Adipose tissue (tissue), 3 donors: Measurements from ENCODE around the gene GPR25. TPM values are rescaled to one million over a fixed set of nuclear protein-coding genes. Genes with fewer than 3 reads are reported as not detected.

Source experiments
- polyA plus RNA-seq, 3 donors: library from polyadenylated mRNA; stranded (reverse); fragments of 200-250 nt; gene quantifications; one replicate each; pipeline ENCODE4 v1.2.3, GENCODE V29; 2013
- donor health status: healthy with polysubstance abuse.
- donor health status: Bipolar disorder and iron deficiency.
- donor health status: healthy.

Gene GPR25
- polyA plus RNA-seq, 3 donors: 0.14 to 0.27 TPM; not detected in 1

Other genes with a start within 250 kb of the GPR25 start
- 10 to 100 TPM; 10.1 to 27.1 (median 10.8) TPM for gene DDX59, start 203.1 kb upstream of the GPR25 start, polyA plus RNA-seq
- gene CAMSAP2, start 134.1 kb upstream of the GPR25 start, polyA plus RNA-seq: 10 to 100 TPM in 2 of 3 donors, 1 to 10 TPM in 1; 2.3 to 12.6 (median 11.7) TPM
- 10 to 100 TPM in 1 of 3 donors, 1 to 10 TPM in 1, under 1 TPM in 1; 0.34 to 11.4 (median 2.2) TPM for gene INAVA, start 21.9 kb downstream of the GPR25 start, polyA plus RNA-seq
- gene KIF21B, start 150.7 kb downstream of the GPR25 start, polyA plus RNA-seq: 1 to 10 TPM in 2 of 3 donors, under 1 TPM in 1; 0.46 to 1.2 (median 1.1) TPM
- under 1 TPM in 2 of 3 donors, not detected in 1; under 0.01 to 0.02 TPM for gene CACNA1S, start 239.4 kb downstream of the GPR25 start, polyA plus RNA-seq